TTC549 (cell line): ENCODE data around the gene SLC6A6.

Experiments used
- FAIRE-seq: peaks from 2 replicates; lab custom pipeline; 2012; peaks lifted over from hg19 to GRCh38; lab: Jason Lieb, UNC

SLC6A6 gene

GRCh38 chr3:14470461-14470860 is 68.1 kb downstream of the SLC6A6 start:
- no peak for FAIRE-seq

- no peak for FAIRE-seq
These were observed 68.6 kb downstream of the SLC6A6 start for GRCh38 chr3:14471016-14471415.

GRCh38 chr3:14471690-14472089 is 69.3 kb downstream of the SLC6A6 start:
- no peak for FAIRE-seq

GRCh38 chr3:14472471-14473351 is 70.3 kb downstream of the SLC6A6 start:
- FAIRE-seq: no peak

GRCh38 chr3:14473411-14473891 is 71.0 kb downstream of the SLC6A6 start:
- FAIRE-seq: no peak

- no peak for FAIRE-seq
These were observed 72.1 kb downstream of the SLC6A6 start for GRCh38 chr3:14474363-14475081.

- FAIRE-seq: no peak
These were observed 73.2 kb downstream of the SLC6A6 start for GRCh38 chr3:14475621-14476020.

- FAIRE-seq: no peak
These were observed 74.3 kb downstream of the SLC6A6 start for GRCh38 chr3:14476583-14477265.

- FAIRE-seq: no peak
These were observed 75.0 kb downstream of the SLC6A6 start for GRCh38 chr3:14477311-14477935.

GRCh38 chr3:14478956-14479550 is 76.6 kb downstream of the SLC6A6 start:
- FAIRE-seq: no peak

- FAIRE-seq: no peak
These were observed 77.2 kb downstream of the SLC6A6 start for GRCh38 chr3:14479591-14479990.

GRCh38 chr3:14480207-14481017 is 78.0 kb downstream of the SLC6A6 start:
- FAIRE-seq: no peak

- FAIRE-seq: no peak
These were observed 78.7 kb downstream of the SLC6A6 start for GRCh38 chr3:14481018-14481645.

GRCh38 chr3:14481646-14482036 is 79.2 kb downstream of the SLC6A6 start:
- no peak for FAIRE-seq

GRCh38 chr3:14482271-14482721 is 79.9 kb downstream of the SLC6A6 start:
- FAIRE-seq: no peak

- FAIRE-seq: no peak
These were observed 80.9 kb downstream of the SLC6A6 start for GRCh38 chr3:14483286-14483685.

- FAIRE-seq: no peak
These were observed 82.3 kb downstream of the SLC6A6 start for GRCh38 chr3:14484741-14485140.

- FAIRE-seq: no peak
These were observed 83.6 kb downstream of the SLC6A6 start for GRCh38 chr3:14485981-14486380.

- FAIRE-seq: no peak
These were observed 84.1 kb downstream of the SLC6A6 start for GRCh38 chr3:14486460-14486859.

GRCh38 chr3:14487086-14487485 is 84.7 kb downstream of the SLC6A6 start:
- FAIRE-seq: no peak
